Colon (tissue), 2 donors: ENCODE data around the gene DCTN5.
"Not testable (repeated sequence)": the region's sequence is repeated elsewhere in the genome, so short reads cannot be mapped to it uniquely, and the experiment has no call there.

Experiments
- FAIRE-seq: peaks from 2 replicates; lab custom pipeline; 2012; peaks lifted over from hg19 to GRCh38; lab: Jason Lieb, UNC
- donor health status: control.
- donor health status: control.

The DCTN5 gene

DNA sequence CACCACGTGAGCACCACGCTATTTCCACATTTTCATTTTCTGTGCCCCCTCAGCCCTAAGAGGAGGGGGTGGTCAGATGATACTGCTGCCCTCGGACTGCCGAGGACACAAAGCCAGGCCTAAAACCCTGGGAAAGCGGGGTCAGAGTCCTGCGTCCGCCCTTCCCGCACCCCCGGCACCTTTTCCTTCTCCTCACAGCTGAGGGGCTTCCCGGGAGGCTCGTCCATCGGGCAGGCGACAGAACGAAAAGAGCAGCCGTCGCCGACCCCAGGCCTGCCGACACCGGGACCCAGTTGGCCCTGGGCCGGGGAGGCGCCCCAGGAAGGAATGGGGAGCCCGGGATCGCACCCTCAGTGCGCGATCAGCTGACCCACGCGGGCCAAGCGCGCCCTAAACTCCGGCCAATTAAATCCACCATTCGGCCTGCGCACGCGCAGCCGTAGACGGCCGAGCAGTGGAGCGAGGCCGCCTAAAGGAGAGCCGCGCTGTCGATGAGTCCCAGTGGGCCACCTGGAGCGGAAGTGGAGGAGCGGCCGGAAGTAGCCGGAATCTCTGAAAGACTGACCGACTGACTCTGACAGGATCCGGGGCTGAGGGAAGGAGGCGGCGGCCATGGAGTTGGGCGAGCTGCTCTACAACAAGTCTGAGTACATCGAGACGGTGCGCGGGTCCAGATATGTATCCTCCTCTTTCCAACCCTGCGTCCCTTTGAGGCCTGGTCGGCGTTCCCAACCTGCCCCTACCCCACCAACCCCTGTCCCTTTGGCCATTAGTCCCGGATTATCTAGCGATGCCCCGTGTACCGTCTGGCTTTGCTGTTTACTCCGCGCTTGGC lies at the start of gene DCTN5, which contains the start of gene PALB2:
Gene DCTN5, plus strand, starts transcription at position 536 of the 835 bp plus-strand sequence. Its CDS starts 77 bp downstream, at position 613.
Gene PALB2, minus strand, starts transcription at position 380 of the 835 bp plus-strand sequence. Its CDS starts 153 bp downstream, at position 227.
- no peak for FAIRE-seq

DNA sequence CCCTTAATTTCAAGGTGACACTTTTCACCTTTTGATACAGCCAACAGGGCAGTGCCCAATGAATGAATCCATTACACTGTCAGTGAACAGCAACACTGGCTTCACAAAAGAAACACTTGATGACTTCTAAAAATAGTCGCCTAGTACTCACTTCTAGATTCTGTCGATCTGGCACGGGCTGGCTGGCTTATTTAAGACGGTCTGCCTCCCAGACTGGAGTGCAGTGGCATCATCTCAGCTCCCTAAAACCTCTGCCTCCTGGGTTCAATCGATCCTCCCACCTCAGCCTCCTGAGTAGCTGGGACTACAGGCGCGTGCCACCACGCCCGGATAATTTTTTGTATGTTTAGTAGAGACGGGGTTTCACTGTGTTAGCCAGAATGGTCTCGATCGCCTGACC lies 47.1 kb upstream of the DCTN5 start:
- no peak for FAIRE-seq

- no peak for FAIRE-seq
These were observed 45.9 kb upstream of the DCTN5 start for GRCh38 chr16:23595246-23595950.

DNA sequence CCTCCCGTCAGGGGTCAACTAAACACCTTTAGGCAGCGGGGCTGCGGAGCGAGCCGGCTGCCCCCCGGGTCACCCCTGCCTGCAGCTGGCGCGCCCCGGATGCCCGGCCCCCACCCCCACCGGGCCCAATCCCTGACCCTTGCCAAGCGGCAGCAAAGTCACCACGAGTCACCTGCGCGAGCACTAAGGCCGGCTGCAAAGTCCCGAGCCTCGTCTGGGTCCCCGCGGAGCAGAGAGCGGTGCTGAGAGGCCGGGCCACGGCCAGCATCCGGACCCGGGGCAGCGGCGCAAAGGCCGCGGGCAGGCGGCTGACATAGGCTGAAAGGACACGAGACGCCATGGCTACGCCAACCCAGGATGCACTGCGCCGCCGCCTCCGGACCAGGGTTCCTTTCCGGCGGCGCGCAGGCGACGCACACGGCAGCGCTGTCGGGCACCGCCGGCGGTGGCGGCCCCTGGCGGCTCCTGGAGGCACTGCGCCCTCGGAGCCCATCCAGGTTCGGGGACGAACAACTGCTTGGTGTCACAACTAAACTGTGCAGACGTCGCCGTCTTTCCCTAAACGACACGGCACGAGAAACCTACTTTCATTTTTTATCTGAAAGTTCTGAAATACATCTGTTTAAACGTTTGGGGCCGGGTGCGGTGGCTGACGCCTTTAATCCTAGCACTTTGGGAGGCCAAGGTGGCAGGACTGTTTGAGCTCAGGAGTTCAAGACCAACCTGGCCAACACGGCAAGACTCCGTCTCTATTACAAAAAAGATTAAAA lies 45.1 kb upstream of the DCTN5 start, which contains the start of gene NDUFAB1:
Gene NDUFAB1, minus strand, starts transcription at position 366 of the 770 bp plus-strand sequence. Its CDS starts 26 bp downstream, at position 340.
- FAIRE-seq: no peak

GRCh38 chr16:23597003-23597756 lies 44.1 kb upstream of the DCTN5 start:
- no peak for FAIRE-seq

DNA sequence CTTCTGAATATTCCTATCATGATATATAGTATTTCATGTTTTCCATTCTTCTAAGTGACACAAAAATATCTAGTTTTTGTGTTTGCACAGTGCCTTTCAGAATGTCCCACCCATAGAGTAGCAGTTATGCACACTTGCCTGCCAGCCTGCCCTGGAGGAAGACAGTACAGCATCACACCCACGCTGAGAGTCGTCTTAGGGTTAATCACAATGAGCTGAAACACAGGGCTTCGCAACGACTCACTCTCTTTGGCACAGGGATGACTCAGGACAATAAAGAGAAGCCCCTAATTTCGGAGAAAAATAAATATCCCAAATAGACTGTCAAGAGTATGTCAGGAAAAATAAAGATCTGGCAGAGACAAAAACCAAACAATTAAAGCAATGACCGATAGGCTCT lies 33.5 kb upstream of the DCTN5 start:
- no peak for FAIRE-seq

DNA sequence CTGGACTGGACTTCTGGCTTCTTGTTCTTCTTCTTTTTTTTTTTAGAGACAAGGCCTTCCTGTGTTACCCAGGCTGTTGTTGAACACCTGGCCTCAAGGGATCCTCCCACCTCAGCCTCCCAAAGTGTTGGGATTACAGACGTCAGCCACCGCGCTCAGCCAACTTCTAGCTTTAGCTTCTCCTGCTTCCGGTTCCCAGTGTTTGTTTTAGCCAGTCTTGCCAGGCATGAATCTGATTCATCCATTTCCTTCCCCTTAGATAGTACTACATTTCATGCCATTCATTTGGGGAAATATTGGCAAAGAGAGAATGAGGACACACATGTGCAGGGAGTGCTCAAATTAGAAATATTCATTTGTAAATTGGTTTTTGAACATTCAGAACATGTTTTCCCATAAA lies 33.1 kb upstream of the DCTN5 start:
- FAIRE-seq: no peak

DNA sequence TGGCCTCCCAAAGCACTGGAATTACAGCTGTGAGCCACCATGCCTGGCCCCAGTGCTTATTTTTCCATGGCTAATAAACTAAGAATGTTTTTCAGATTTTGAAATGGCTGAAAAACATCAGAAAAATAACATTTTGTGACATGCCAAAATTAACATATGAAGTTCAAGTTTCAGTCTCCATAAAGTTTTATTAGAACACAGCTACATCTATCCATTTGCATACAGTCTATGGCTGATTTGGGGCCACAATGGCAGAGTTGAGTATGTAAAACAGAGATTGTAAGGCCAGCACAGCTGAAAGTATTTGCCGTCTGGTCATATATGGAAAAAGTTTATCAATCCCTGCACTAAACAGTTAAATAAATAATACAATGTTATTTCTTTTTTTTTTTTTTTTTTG lies 31.3 kb upstream of the DCTN5 start:
- no peak for FAIRE-seq

- not testable (repeated sequence) for FAIRE-seq
These were observed 30.4 kb upstream of the DCTN5 start for GRCh38 chr16:23610905-23611304.

DNA sequence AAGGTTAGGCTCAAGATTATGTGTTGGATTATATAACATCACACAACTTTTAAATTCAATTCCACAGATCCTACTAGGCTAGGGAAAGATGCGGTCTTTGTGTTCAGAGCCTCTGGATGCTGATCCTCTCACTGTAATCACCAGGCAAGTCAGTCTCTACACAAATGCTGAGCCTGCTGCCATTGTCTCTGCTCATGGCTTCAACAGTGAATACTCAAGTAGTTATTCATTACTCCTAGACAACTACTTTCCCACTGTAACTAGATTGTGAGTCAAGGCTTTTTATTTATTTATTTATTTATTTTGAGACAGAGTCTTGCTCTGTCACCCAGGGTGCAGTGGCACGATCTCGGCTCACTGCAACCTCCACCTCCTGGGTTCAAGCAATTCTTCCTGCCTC lies 29.3 kb upstream of the DCTN5 start:
- no peak for FAIRE-seq

- no peak for FAIRE-seq
These were observed 25.5 kb upstream of the DCTN5 start for GRCh38 chr16:23615805-23616204.

DNA sequence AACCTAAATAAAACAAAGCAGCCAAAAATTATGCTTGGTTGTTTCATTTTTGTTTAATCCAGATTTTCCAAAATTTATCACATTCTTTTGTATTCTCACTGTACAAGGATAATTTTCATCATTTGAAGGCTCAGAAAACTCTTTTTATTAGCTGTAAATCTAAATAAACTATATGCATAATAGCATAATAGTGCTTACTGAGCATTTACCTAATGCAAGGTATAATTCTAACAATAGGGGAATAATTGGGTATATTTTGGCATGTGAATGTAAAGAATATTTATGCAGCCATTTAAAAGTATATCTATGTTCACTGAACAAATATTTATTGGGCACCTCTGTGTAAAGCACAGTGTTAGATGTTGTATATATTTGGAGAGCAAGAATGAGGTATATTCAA lies 17.2 kb upstream of the DCTN5 start:
- FAIRE-seq: no peak

- FAIRE-seq: no peak
These were observed 11.8 kb upstream of the DCTN5 start for GRCh38 chr16:23629516-23629915.

- not testable (repeated sequence) for FAIRE-seq
These were observed 9.4 kb upstream of the DCTN5 start for GRCh38 chr16:23631874-23632273.

DNA sequence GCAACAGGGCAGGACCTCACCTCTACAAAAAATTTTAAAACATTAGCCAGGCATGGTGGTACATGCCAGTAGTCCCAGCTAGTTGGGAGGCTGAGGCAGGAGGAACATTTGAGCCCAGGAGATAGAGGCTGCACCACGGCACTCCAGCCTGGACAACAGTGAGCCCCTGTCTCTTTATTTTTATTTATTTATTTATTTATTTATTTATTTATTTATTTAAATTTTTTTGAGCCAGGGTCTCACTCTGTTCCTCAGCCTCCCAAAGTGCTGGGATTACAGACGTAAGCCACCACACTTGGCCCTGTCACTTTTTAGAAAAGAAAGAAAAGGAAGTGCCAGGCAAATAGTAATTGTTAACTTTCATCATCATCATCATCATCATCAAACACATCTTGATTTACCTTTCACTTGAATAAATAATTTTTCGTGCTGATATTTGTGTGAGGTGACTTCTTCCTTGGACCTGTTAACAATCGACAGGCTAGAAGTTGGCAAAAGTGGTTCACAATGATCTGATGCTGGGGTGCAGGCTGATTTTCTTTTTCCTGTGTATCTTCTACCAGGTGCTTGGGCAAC lies 6.7 kb upstream of the DCTN5 start:
- FAIRE-seq: no peak

- no peak for FAIRE-seq
These were observed 5.3 kb upstream of the DCTN5 start for GRCh38 chr16:23635958-23636357.

DNA sequence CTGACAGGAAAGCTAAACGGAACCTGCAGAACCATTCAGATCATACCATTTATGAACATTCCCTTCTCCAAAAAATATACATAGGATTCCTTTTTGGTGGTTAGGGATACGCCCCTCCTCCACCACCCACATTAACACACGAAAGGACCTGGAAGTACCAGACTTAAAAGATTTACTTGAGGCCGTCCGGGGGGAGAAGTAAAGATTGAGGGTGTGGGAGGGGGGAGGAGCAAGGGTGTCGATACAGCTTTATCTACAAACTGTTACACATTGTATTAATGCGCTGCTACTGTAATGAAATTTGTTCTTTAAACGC lies 693 bp upstream of the DCTN5 start:
- FAIRE-seq: no peak

DNA sequence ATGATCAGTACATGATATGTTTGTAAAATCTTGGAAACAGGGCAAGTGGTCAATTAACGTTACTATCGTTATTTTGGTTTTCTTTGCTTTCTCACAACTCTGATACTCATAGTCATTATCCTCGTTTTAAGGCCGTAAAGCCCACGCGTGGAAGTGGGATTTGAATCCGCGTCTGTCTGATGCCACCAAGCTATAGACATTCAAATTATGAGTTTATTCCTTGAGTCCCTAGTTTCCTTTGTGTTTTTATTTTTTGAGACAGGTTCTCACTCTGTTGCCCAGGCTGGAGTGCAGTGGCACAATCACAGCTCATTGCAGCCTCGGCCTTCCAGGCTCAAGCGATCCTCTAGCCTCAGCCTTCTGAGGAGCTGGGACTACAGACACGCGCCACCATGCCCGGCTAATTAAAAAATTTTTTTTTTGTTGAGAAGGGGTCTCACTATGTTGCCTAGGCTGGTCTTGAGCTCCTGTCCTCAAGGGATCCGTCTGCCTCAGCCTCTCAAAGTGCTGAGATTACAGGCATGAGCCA lies 1.0 kb downstream of the DCTN5 start:
- no peak for FAIRE-seq

DNA sequence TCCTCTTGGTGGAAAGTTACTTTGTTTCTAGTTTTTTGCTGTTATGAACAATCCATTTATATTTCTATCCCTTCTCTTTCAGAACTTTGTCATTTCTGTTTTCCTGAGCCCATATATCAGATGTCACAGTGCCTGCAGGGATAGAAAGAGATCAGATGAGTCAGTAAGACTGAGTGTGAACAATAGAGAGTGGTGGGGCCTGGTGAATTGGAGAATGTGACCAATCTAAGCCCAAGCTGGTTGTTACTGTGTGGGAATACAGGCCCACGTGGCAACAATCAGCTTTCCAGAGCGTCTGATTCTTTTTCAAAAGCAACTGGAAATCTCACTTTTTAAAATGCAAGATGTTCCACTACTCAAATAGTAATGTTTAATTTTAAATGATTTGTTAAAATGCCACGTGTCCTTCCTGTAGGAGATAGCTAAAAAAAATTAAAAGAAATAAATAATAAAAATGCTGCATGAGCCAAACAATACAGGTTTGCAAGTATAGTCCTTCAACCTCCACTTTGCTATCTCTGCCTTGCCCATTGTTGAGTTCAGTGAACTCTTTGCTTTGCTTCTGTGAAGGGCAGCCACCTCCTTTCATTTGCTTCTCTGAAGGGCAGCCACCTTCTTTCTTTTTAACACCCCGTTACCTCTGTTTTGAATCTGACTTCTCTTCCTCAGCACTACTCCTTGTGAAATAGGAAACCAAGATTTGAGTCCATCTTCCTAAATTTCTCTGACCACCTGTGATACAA lies 9.6 kb downstream of the DCTN5 start:
- no peak for FAIRE-seq

DNA sequence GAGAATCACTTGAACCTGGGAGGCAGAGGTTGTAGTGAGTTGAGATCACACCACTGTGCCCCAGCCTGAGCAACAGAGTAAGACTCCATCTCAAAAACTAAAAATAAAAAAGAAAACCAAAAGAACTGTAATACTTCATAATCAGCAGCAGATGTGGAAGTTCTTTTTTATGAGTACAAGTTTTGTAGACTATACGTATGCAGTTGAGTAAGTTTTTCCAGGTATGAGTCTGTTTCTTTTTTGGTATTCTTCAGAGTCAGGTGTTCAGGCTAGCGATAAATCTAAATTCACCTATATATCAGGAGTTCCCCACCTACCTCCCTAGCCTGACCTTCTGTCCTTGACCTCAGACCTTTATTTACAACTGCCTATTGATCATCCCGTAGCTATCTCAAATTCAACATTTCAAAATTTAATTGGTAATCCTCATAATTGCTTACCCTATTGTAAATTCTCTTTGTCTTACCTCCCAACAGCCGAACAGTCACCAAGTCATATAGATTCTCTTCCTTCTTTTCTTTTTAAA lies 10.7 kb downstream of the DCTN5 start:
- no peak for FAIRE-seq
